Ishikawa (cell line): Measurements from ENCODE around the gene MAMDC2.

Experiments used
- CEBPB ChIP-seq: IDR thresholded peaks from 2 replicates; pipeline ENCODE4 v1.6.1; 2012
- EGR1 ChIP-seq: IDR thresholded peaks from 2 replicates; pipeline ENCODE4 v1.6.1; 2012
- RAD21 ChIP-seq: IDR thresholded peaks from 2 replicates; pipeline ENCODE4 v1.6.1; 2012; ENCODE audit warnings: low read depth
- TEAD4 ChIP-seq: IDR thresholded peaks from 2 replicates; pipeline ENCODE4 v1.6.1; 2012
- ZBTB7A ChIP-seq: IDR thresholded peaks from 2 replicates; pipeline ENCODE4 v1.6.1; 2012; ENCODE audit warnings: low read depth
- TF ChIP-seq, protein P1 (sequence below): IDR thresholded peaks from 2 replicates; pipeline ENCODE4 v1.6.1; 2012; ENCODE audit warnings: low read depth, mild to moderate bottlenecking

DNA sequence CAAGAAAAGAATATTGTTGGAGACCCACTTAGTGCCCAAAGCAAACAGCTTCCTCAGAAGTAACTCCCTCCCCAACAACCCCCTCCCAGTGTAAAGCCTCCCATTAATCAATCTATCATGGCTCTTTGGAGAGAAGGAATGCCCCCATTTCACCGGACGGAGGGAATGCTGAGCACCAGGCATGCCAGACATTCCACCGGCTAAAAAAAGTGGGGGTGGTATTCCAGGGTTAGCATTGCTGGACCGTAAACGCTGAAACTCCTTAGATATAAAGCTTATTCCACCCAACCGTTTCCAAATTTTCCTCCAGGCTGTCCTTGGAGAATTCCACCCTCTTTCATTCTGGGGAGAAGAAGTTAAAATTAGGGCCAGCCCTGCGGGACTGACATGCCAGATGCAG, 363 bp upstream of the MAMDC2 start:
- no peak for TF ChIP-seq EGR1
- no peak for TF ChIP-seq RAD21
- TF ChIP-seq ZBTB7A, result no peak
- peak; percentile 80 for TF ChIP-seq TEAD4
- TF ChIP-seq, protein P1, sequence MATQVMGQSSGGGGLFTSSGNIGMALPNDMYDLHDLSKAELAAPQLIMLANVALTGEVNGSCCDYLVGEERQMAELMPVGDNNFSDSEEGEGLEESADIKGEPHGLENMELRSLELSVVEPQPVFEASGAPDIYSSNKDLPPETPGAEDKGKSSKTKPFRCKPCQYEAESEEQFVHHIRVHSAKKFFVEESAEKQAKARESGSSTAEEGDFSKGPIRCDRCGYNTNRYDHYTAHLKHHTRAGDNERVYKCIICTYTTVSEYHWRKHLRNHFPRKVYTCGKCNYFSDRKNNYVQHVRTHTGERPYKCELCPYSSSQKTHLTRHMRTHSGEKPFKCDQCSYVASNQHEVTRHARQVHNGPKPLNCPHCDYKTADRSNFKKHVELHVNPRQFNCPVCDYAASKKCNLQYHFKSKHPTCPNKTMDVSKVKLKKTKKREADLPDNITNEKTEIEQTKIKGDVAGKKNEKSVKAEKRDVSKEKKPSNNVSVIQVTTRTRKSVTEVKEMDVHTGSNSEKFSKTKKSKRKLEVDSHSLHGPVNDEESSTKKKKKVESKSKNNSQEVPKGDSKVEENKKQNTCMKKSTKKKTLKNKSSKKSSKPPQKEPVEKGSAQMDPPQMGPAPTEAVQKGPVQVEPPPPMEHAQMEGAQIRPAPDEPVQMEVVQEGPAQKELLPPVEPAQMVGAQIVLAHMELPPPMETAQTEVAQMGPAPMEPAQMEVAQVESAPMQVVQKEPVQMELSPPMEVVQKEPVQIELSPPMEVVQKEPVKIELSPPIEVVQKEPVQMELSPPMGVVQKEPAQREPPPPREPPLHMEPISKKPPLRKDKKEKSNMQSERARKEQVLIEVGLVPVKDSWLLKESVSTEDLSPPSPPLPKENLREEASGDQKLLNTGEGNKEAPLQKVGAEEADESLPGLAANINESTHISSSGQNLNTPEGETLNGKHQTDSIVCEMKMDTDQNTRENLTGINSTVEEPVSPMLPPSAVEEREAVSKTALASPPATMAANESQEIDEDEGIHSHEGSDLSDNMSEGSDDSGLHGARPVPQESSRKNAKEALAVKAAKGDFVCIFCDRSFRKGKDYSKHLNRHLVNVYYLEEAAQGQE, result no peak
- no peak for TF ChIP-seq CEBPB
